Measurements from ENCODE around the gene PCGF3. TPM values are rescaled to one million over a fixed set of nuclear protein-coding genes. Genes with fewer than 3 reads are reported as not detected.

PCGF3 gene
- total and polyA plus RNA-seq, 3 experiments from 2014 or later, result 4.8 to 26.1 (median 24.7) TPM

DNA sequence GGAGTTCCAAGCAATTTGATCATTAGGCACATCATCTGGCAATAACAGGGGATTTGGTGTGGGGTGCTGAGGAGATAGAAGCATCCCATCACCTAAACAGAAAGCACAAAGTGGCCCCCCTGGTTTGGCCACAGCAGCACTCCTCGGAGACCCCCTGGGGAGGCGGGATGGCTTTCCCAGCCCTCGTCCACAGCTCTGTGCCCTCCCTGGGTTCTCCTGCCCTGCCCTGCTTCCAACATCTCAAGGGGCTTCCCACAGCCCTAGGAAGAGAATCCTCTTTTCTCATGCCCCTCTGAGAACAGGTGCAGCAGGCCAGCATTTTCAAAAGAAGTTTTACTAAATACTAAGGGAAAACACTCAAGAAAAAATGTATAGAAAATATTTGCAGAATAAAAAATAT lies 44.4 kb upstream of the PCGF3 start:
- Mint-ChIP-seq H3K27me3 (no peaks in the 10 kb centered on the region), H3K4me3 (peak overlapping the region in 3 of 7 donors; percentile 14 to 60 (median 43)), H3K36me3 (peaks cover 0 to 2% (median 2%) of the 10 kb centered on the region in 3 donors), H3K4me1 (peaks cover 7 to 23% (median 9%) of the 10 kb centered on the region in 3 donors), H3K9me3 (no peaks in the 10 kb centered on the region), H3K27ac (peak overlapping the region in 2 of 8 donors; percentile 32 to 83)
- ChIA-PET POLR2A (no interaction called here), CTCF (no interaction called here)
- peaks cover 11% of the 10 kb centered on the region for H3K4me1 ChIP-seq (ENCODE audit: insufficient read depth, low read length)
- DNase-seq, result no peak
- no peaks in the 10 kb centered on the region for H3K27me3 ChIP-seq (ENCODE audit: insufficient read depth, low read length, poor library complexity, severe bottlenecking)
- no peak overlapping the region for H3K4me3 ChIP-seq (ENCODE audit: low read length)
- no peaks in the 10 kb centered on the region for H3K36me3 ChIP-seq (ENCODE audit: insufficient read depth, low read length)
- no peak overlapping the region for H3K27ac ChIP-seq (ENCODE audit: low read depth, low read length)
- H3K9me3 ChIP-seq (ENCODE audit: low read length), result no peaks in the 10 kb centered on the region

- DNase-seq, result peak in 1 of 5 donors; percentile 43
- Mint-ChIP-seq H3K9me3 (no peaks in the 10 kb centered on the region), H3K27ac (peak overlapping the region in 3 of 8 donors; percentile 21 to 51 (median 27)), H3K36me3 (peaks cover 0 to 2% (median 2%) of the 10 kb centered on the region in 3 donors), H3K4me1 (peaks cover 7 to 23% (median 9%) of the 10 kb centered on the region in 3 donors), H3K4me3 (peak overlapping the region; percentile 53 to 81 (median 78)), H3K27me3 (no peaks in the 10 kb centered on the region)
- ChIA-PET POLR2A (interaction anchor here (1.0 kb wide), 1 partner anchor 12 kb away, joined by 3 read pairs; the partner anchor contains the start of genes ATP5ME and MYL5), CTCF (interaction anchor here (0.6 to 1.1 kb wide), 2 partner anchors 10 to 12 kb away, joined by 3 read pairs; partner anchors contain the start of genes ATP5ME and MYL5)
- Histone ChIP-seq H3K27me3 (ENCODE audit: insufficient read depth, low read length, poor library complexity, severe bottlenecking) (no peaks in the 10 kb centered on the region), H3K4me1 (ENCODE audit: insufficient read depth, low read length) (peaks cover 11% of the 10 kb centered on the region), H3K9me3 (ENCODE audit: low read length) (no peaks in the 10 kb centered on the region), H3K4me3 (ENCODE audit: low read length) (no peak overlapping the region), H3K36me3 (ENCODE audit: insufficient read depth, low read length) (no peaks in the 10 kb centered on the region), H3K27ac (ENCODE audit: low read depth, low read length) (no peak overlapping the region)
These were observed 43.5 kb upstream of the PCGF3 start for GRCh38 chr4:661881-662761.

- Histone ChIP-seq H3K36me3 (ENCODE audit: insufficient read depth, low read length) (no peaks in the 10 kb centered on the region), H3K9me3 (ENCODE audit: low read length) (no peaks in the 10 kb centered on the region), H3K27ac (ENCODE audit: low read depth, low read length) (peak overlapping the region; percentile 68), H3K4me1 (ENCODE audit: insufficient read depth, low read length) (peaks cover 11% of the 10 kb centered on the region), H3K4me3 (ENCODE audit: low read length) (peak overlapping the region; percentile 75), H3K27me3 (ENCODE audit: insufficient read depth, low read length, poor library complexity, severe bottlenecking) (no peaks in the 10 kb centered on the region)
- DNase-seq, result peak in 1 of 5 donors; percentile 44
- Mint-ChIP-seq H3K4me1 (peaks cover 9 to 23% (median 9%) of the 10 kb centered on the region in 3 donors), H3K4me3 (peak overlapping the region; percentile 75 to 91 (median 79)), H3K27ac (peak overlapping the region in 7 of 8 donors; percentile 27 to 95 (median 42)), H3K9me3 (no peaks in the 10 kb centered on the region), H3K36me3 (peaks cover 0 to 2% (median 2%) of the 10 kb centered on the region in 3 donors), H3K27me3 (no peaks in the 10 kb centered on the region)
- CTCF ChIA-PET, result interaction anchor here (1.1 to 3.4 kb wide), 2 partner anchors 11 kb away, joined by 3 to 19 read pairs; partner anchors contain the start of genes ATP5ME and MYL5
- POLR2A ChIA-PET, result interaction anchor here (1.0 kb wide), 1 partner anchor 11 kb away, joined by 3 read pairs; the partner anchor contains the start of genes ATP5ME and MYL5
These were observed 42.6 kb upstream of the PCGF3 start for GRCh38 chr4:663046-663437.

- H3K27ac ChIP-seq (ENCODE audit: low read depth, low read length), result peak overlapping the region; percentile 68
- peaks cover 11% of the 10 kb centered on the region for H3K4me1 ChIP-seq (ENCODE audit: insufficient read depth, low read length)
- peaks cover 0 to 2% of the 10 kb centered on the region in 2 donors for H3K27me3 Mint-ChIP-seq
- no peaks in the 10 kb centered on the region for H3K9me3 ChIP-seq (ENCODE audit: low read length)
- no peaks in the 10 kb centered on the region for H3K9me3 Mint-ChIP-seq
- H3K4me3 ChIP-seq (ENCODE audit: low read length), result peak overlapping the region; percentile 75
- CTCF ChIA-PET, result interaction anchor here (0.8 to 3.4 kb wide), 2 partner anchors 10 to 12 kb away, joined by 3 to 19 read pairs; partner anchors contain the start of genes ATP5ME and MYL5
- peak overlapping the region; percentile 50 to 98 (median 81) for H3K27ac Mint-ChIP-seq
- H3K36me3 ChIP-seq (ENCODE audit: insufficient read depth, low read length), result no peaks in the 10 kb centered on the region
- no peaks in the 10 kb centered on the region for H3K27me3 ChIP-seq (ENCODE audit: insufficient read depth, low read length, poor library complexity, severe bottlenecking)
- peaks cover 0 to 2% (median 2%) of the 10 kb centered on the region in 3 donors for H3K36me3 Mint-ChIP-seq
- DNase-seq, result peak; percentile 71 to 87 (median 74)
- POLR2A ChIA-PET, result interaction anchor here (0.8 to 1.9 kb wide), 6 partner anchors 10 to 1345 kb away, joined by 3 to 21 read pairs (median 4); partner anchors contain the start of genes ATP5ME, GAK, MYL5 and NELFA
- H3K4me3 Mint-ChIP-seq, result peak overlapping the region; percentile 78 to 91 (median 85)
- peaks cover 9 to 23% (median 9%) of the 10 kb centered on the region in 3 donors for H3K4me1 Mint-ChIP-seq
These were observed 41.9 kb upstream of the PCGF3 start for GRCh38 chr4:663438-664428.

DNA sequence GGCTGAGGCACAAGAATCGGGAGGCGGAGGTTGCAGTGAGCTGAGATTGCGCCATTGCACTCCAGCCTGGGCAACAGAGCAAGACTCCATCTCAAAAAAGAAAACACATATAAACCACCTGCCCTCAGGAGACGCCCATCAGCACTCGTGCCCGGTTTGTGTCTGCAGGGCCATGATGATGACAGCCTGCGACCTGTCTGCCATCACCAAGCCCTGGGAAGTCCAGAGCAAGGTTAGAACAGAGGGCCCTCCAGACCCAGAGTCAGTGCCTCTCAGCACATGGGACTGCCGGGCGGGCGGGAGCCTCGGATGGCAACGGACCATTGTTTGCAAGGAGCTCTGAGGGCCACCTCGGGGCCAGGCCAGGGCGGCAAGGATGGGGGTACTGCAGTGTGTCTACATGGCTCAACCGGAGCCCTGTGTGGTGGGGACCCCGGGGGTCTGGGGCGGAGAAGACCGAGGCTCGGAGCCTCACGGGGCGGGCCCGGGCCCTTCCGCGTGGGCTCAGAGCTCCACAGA lies 40.9 kb upstream of the PCGF3 start:
- Histone ChIP-seq H3K4me1 (ENCODE audit: insufficient read depth, low read length) (peaks cover 11% of the 10 kb centered on the region), H3K4me3 (ENCODE audit: low read length) (no peak overlapping the region), H3K36me3 (ENCODE audit: insufficient read depth, low read length) (no peaks in the 10 kb centered on the region), H3K27ac (ENCODE audit: low read depth, low read length) (no peak overlapping the region), H3K27me3 (ENCODE audit: insufficient read depth, low read length, poor library complexity, severe bottlenecking) (no peaks in the 10 kb centered on the region), H3K9me3 (ENCODE audit: low read length) (no peaks in the 10 kb centered on the region)
- POLR2A ChIA-PET, result interaction anchor here (0.8 to 1.9 kb wide), 3 partner anchors 9 to 540 kb away, joined by 4 to 21 read pairs (median 4); partner anchors contain the start of genes ATP5ME, MYL5 and ZNF718
- CTCF ChIA-PET, result interaction anchor here (0.8 to 3.4 kb wide), 2 partner anchors 9 to 11 kb away, joined by 3 to 19 read pairs; partner anchors contain the start of genes ATP5ME and MYL5
- Mint-ChIP-seq H3K27me3 (peaks cover 0 to 2% of the 10 kb centered on the region in 2 donors), H3K4me1 (peaks cover 8 to 23% (median 9%) of the 10 kb centered on the region in 3 donors), H3K27ac (peak overlapping the region in 7 of 8 donors; percentile 32 to 93 (median 78)), H3K36me3 (peaks cover 0 to 2% (median 0%) of the 10 kb centered on the region in 3 donors), H3K9me3 (no peaks in the 10 kb centered on the region), H3K4me3 (peak overlapping the region; percentile 78 to 90 (median 85))
- peak in 1 of 5 donors; percentile 45 for DNase-seq

DNA sequence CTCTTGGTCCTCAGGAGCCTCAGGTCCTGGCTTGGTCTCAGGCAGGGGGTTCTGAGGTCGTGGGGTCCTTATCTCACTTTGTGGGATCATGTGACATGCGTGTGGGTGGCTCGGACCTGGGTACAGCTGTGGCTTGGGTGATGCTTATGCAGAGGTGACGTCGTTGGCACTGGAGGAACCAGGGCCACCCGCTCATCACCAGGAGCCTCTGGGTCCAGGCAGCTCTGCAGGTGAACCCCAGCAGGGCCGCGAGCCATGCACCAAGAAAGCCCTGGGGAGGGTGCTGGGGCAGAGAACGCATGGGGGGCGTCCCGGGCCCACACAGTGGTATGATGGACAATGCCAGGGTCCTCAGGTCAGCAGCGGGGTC lies 40.3 kb upstream of the PCGF3 start:
- no peaks in the 10 kb centered on the region for H3K27me3 ChIP-seq (ENCODE audit: insufficient read depth, low read length, poor library complexity, severe bottlenecking)
- ChIA-PET POLR2A (interaction anchor here (1.9 kb wide), 1 partner anchor 9 kb away, joined by 21 read pairs; the partner anchor contains the start of genes ATP5ME and MYL5), CTCF (interaction anchor here (3.4 kb wide), 1 partner anchor 8 kb away, joined by 19 read pairs; the partner anchor contains the start of genes ATP5ME and MYL5)
- no peaks in the 10 kb centered on the region for H3K9me3 ChIP-seq (ENCODE audit: low read length)
- no peak overlapping the region for H3K4me3 ChIP-seq (ENCODE audit: low read length)
- Mint-ChIP-seq H3K4me3 (peak overlapping the region in 6 of 7 donors; percentile 78 to 90 (median 84)), H3K4me1 (peaks cover 5 to 23% (median 9%) of the 10 kb centered on the region in 3 donors), H3K9me3 (no peaks in the 10 kb centered on the region), H3K36me3 (peaks cover 0 to 4% (median 0%) of the 10 kb centered on the region in 3 donors), H3K27ac (peak overlapping the region in 2 of 8 donors; percentile 51 to 63), H3K27me3 (peaks cover 0 to 2% of the 10 kb centered on the region in 2 donors)
- no peaks in the 10 kb centered on the region for H3K36me3 ChIP-seq (ENCODE audit: insufficient read depth, low read length)
- H3K4me1 ChIP-seq (ENCODE audit: insufficient read depth, low read length), result peaks cover 11% of the 10 kb centered on the region
- H3K27ac ChIP-seq (ENCODE audit: low read depth, low read length), result no peak overlapping the region
- DNase-seq, result peak in 1 of 5 donors; percentile 44

All from CD8-positive, alpha-beta memory T cell (primary cell).